Smooth muscle cell (in vitro differentiated cells): ENCODE data around the gene CCDC192. TPM values are rescaled to one million over a fixed set of nuclear protein-coding genes. Genes with fewer than 3 reads are reported as not detected.

Experiments used
- DNase-seq: peaks from one replicate; lab custom pipeline; 2025; ENCODE audit not compliant: unreplicated experiment; lab: John Stamatoyannopoulos, UW
- H2AFZ ChIP-seq: fragments of 200-600 bp; sonication (generic); 2 replicates; pipeline ENCODE4 v1.6.0; 2016; ENCODE audit warnings: antibody characterized with exemption, low read depth, mild to moderate bottlenecking
- H3F3A ChIP-seq: fragments of 200-600 bp; sonication (generic); 2 replicates; pipeline ENCODE4 v1.6.0; 2017; ENCODE audit warnings: antibody characterized with exemption, low read depth
- H3K27ac ChIP-seq: fragments of 200-600 bp; sonication (generic); 2 replicates; pipeline ENCODE4 v1.5.1; 2016; ENCODE audit warnings: low read depth, mild to moderate bottlenecking
- H3K27me3 ChIP-seq: fragments of 200-600 bp; sonication (generic); 2 replicates; pipeline ENCODE4 v1.6.1; 2016; ENCODE audit warnings: low read depth, mild to moderate bottlenecking
- H3K36me3 ChIP-seq: fragments of 200-600 bp; sonication (generic); 2 replicates; pipeline ENCODE4 v1.5.1; 2016; ENCODE audit warnings: low read depth
- H3K4me1 ChIP-seq: fragments of 200-600 bp; sonication (generic); 2 replicates; pipeline ENCODE4 v1.5.1; 2016; ENCODE audit warnings: low read depth
- H3K4me2 ChIP-seq: fragments of 200-600 bp; sonication (generic); 2 replicates; pipeline ENCODE4 v1.6.0; 2016; ENCODE audit warnings: mild to moderate bottlenecking
- H3K4me3 ChIP-seq: fragments of 200-600 bp; sonication (generic); 2 replicates; pipeline ENCODE4 v1.5.1; 2016; ENCODE audit warnings: mild to moderate bottlenecking
- H3K79me2 ChIP-seq: fragments of 200-600 bp; sonication (generic); 2 replicates; pipeline ENCODE4 v1.6.0; 2016; ENCODE audit warnings: low read depth, mild to moderate bottlenecking
- H3K9ac ChIP-seq: fragments of 200-600 bp; sonication (generic); 2 replicates; pipeline ENCODE4 v1.6.0; 2016; ENCODE audit warnings: low read depth
- H3K9me3 ChIP-seq: fragments of 200-600 bp; sonication (generic); replicated peaks from 2 replicates; pipeline ENCODE4 v1.5.1; 2016; ENCODE audit warnings: low read depth
- H4K20me1 ChIP-seq: fragments of 200-600 bp; sonication (generic); 2 replicates; pipeline ENCODE4 v1.6.0; 2016; ENCODE audit warnings: low read depth
- WGBS: methylation state at CpG from one replicate; pipeline ENCODE4 v1.1.7; 2016; ENCODE audit warnings: low lambda C conversion rate; 5-methylcytosine and 5-hydroxymethylcytosine counted together
- polyA plus RNA-seq: library from polyadenylated mRNA; unstranded; fragments of >200 nt; fragmentation: Nextera tagmentation; extraction: Ambion mirVana; gene quantifications from 2 replicates; pipeline ENCODE4 v1.2.1, GENCODE V29; 2016
- total RNA-seq: library from RNA; depleted of rRNA; stranded (reverse); fragments of >200 nt; gene quantifications from 2 replicates; pipeline ENCODE4 v1.2.3, GENCODE V29; 2014
- TF ChIP-seq, protein P1 (sequence below): fragments of 200-600 bp; sonication (generic); IDR thresholded peaks from 2 replicates; pipeline ENCODE4 v1.5.1; 2017; ENCODE audit warnings: borderline replicate concordance, mild to moderate bottlenecking, antibody characterized with exemption; ENCODE audit not compliant: insufficient read depth, poor library complexity, severe bottlenecking

CCDC192 gene
- total and polyA plus RNA-seq, 2 experiments from 2014 or later, result not detected

DNA sequence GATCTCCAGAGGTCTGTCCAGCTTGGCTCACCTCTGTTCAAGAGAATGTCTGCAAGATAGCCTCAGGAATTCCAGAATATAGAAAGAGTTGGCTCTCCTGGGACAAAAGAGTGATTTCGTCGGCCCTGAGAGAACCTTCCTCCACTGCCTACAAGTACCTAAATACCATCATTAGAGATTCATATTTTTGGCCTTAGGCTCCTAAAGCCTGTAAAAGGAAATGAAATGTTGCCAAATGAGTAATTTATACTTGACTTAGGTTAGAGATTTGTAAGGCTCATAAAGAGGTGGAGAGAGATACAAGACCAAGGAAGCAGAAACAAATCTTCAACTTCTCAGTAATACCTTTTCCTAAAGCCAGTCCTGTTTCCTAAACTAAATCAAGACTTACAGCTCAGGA is 146.2 kb downstream of the CCDC192 start:
- Histone ChIP-seq H2AFZ (no peak overlapping the region), H4K20me1 (no peaks in the 10 kb centered on the region), H3K9me3 (no peaks in the 10 kb centered on the region), H3K27me3 (peaks cover 6% of the 10 kb centered on the region), H3K4me1 (peaks cover 10% of the 10 kb centered on the region), H3K36me3 (no peaks in the 10 kb centered on the region), H3K27ac (no peak overlapping the region), H3K79me2 (no peaks in the 10 kb centered on the region), H3K9ac (no peak overlapping the region), H3K4me3 (no peak overlapping the region), H3K4me2 (no peak overlapping the region), H3F3A (no peaks in the 10 kb centered on the region)
- TF ChIP-seq, protein P1, sequence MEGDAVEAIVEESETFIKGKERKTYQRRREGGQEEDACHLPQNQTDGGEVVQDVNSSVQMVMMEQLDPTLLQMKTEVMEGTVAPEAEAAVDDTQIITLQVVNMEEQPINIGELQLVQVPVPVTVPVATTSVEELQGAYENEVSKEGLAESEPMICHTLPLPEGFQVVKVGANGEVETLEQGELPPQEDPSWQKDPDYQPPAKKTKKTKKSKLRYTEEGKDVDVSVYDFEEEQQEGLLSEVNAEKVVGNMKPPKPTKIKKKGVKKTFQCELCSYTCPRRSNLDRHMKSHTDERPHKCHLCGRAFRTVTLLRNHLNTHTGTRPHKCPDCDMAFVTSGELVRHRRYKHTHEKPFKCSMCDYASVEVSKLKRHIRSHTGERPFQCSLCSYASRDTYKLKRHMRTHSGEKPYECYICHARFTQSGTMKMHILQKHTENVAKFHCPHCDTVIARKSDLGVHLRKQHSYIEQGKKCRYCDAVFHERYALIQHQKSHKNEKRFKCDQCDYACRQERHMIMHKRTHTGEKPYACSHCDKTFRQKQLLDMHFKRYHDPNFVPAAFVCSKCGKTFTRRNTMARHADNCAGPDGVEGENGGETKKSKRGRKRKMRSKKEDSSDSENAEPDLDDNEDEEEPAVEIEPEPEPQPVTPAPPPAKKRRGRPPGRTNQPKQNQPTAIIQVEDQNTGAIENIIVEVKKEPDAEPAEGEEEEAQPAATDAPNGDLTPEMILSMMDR, result no peak
- WGBS, result 73% methylated on average over 2 of the region's 2 CpGs
- DNase-seq, result no peak

DNA sequence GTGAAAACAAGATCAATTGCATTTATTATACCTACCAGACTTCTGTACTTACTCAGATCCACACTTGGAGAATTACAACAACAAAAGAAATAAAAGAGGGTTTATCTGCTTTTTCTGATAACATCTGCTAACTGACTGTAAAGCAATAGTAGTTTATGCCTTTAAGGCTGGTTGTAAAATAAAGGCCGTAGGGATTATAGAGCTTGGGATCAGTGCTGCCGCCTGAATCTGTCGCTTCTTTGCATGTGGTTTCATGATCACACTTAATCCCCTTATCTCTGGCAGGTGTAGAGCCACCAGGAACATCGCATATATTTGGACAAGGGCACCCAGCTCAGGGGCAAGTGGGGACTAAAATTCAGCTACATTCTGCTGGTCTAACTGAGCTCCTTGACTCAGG is 146.7 kb downstream of the CCDC192 start:
- Histone ChIP-seq H4K20me1 (no peaks in the 10 kb centered on the region), H3K4me1 (peaks cover 10% of the 10 kb centered on the region), H3K36me3 (no peaks in the 10 kb centered on the region), H2AFZ (no peak overlapping the region), H3F3A (no peaks in the 10 kb centered on the region), H3K27ac (no peak overlapping the region), H3K4me3 (no peak overlapping the region), H3K79me2 (no peaks in the 10 kb centered on the region), H3K4me2 (no peak overlapping the region), H3K9ac (no peak overlapping the region), H3K9me3 (no peaks in the 10 kb centered on the region), H3K27me3 (peaks cover 6% of the 10 kb centered on the region)
- no peak for DNase-seq
- 15% methylated on average over 4 of the region's 4 CpGs for WGBS
- TF ChIP-seq, protein P1, result no peak

- H3K4me2 ChIP-seq, result no peak overlapping the region
- no peak overlapping the region for H3K4me3 ChIP-seq
- peaks cover 6% of the 10 kb centered on the region for H3K27me3 ChIP-seq
- H3K4me1 ChIP-seq, result peaks cover 10% of the 10 kb centered on the region
- no peak overlapping the region for H3K27ac ChIP-seq
- no peak overlapping the region for H3K9ac ChIP-seq
- no peak overlapping the region for H2AFZ ChIP-seq
- H3K36me3 ChIP-seq, result no peaks in the 10 kb centered on the region
- H4K20me1 ChIP-seq, result no peaks in the 10 kb centered on the region
- no peaks in the 10 kb centered on the region for H3K9me3 ChIP-seq
- DNase-seq, result no peak
- no peaks in the 10 kb centered on the region for H3K79me2 ChIP-seq
- 94% methylated on average over 4 of the region's 4 CpGs for WGBS
- H3F3A ChIP-seq, result no peaks in the 10 kb centered on the region
- TF ChIP-seq, protein P1, result no peak
Measured at GRCh38 chr5:127851964-127852363, 148.8 kb downstream of the CCDC192 start.

DNA sequence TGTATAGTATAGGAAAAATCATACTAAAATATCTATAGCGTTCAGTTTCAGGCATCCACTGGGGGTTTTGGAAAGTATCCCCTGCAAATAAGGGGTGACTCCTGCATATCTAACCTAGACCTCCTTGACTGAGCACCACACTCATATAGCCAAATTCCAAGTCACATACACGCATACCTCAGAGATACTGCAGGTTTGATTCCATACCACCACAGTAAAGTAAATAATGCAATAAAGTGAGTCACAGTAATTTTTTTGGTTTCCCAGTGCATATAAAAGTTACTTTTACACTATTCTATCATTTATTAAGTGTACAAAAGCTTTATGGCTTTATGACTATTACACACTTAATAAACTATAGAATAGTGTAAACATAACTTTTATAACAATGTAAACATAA is 151.3 kb downstream of the CCDC192 start:
- TF ChIP-seq, protein P1, result no peak
- Histone ChIP-seq H3K27me3 (peaks cover 6% of the 10 kb centered on the region), H3K36me3 (no peaks in the 10 kb centered on the region), H2AFZ (no peak overlapping the region), H3K79me2 (no peaks in the 10 kb centered on the region), H4K20me1 (no peaks in the 10 kb centered on the region), H3K4me3 (no peak overlapping the region), H3K27ac (no peak overlapping the region), H3F3A (no peaks in the 10 kb centered on the region), H3K4me1 (peaks cover 6% of the 10 kb centered on the region), H3K4me2 (no peak overlapping the region), H3K9me3 (no peaks in the 10 kb centered on the region), H3K9ac (no peak overlapping the region)
- no peak for DNase-seq
- 91% methylated on average over 2 of the region's 2 CpGs for WGBS
